Inferior parietal cortex (tissue), 1 donor: ENCODE results near the gene PDIK1L.

Experiments
- DNase-seq: peaks from one replicate; pipeline ENCODE4 v3.0.0-alpha.2; 2016; ENCODE audit errors: extremely low spot score

The PDIK1L gene

DNA sequence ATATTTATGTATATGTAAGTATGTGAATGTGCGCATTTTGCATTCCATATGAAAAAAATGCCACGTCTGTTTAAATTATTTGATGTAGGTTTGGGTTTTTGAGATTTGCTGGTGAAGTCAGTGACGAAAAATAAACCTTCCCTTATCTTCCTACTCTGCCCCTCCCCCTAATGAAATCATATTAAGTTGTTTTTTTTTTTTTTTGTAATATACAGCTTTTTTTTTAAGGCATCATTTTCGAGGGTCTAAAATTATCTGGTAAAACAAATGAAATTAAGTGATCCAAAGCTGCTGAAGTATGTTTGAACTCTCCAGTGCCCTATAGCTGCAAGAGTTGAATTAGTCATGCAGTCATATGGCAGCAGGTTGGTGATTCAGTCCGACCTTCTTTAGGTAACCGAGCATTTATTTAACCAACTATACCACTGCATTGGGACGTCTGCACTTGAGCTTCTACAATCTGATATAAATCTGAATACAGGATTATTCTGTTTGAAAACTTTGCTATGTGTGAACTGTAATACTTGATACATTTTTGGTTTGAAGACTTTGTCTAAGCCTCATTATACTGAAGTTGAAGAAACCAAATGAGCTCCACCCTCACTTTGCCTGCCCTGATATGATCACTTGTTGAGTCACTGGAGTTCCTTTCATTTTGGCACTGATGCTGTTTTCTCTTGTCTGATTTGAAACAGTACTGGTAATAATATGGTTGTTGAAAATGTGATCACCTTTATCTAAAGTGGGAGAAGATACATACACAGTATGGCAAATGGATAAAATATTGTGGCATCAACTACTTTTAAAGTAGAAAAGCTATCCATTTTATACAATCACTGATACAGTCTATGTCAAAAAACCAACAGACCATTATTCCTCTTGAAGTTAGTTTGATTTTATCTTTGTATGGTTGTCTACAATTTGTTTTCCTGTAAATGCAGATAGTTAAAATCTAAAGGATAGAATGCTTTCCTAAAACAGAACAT is 11.7 kb downstream of the PDIK1L start:
- DNase-seq = no peak

DNA sequence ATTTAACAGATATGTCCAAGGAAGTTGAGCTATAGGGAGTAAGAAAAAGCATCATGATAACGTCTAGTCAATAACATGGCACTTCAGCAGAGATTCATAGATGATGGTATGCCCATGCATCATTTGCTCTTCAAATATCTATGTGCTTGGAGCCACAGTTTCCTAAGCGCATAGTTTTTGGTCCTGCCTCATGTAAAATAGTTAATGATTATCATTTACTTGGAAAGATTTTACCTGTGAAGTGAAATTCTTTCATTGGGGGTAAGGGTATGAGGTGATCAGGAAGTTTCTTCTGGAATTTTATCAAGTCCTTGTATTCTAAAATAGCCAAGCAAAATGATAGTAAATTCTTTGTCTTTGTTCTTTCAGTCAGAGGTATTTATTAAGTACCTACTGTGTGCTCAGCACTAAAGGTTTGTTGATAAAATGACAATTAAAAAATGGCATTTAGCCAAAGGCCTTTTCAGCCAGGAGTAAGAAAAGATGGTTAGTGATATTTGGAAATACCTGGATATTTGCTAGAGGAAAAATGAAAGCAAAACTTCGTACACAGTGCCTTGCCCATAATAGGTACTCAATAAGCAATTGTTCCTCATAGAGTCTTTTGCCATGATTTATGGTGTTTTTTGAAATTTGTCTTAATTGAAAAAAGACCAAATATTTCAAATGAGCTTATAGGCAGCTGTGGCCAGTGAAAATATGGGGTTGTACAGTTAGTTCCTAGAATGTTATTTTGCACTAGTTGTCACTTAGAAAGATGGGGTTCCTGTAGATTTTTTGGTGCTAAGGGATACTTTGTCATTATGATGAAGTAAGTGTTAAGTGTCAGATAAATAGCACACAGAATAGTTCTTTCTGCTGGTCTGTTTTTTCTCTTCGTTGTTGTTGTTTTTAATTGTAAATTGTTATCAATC is 13.1 kb downstream of the PDIK1L start:
- no peak for DNase-seq

DNA sequence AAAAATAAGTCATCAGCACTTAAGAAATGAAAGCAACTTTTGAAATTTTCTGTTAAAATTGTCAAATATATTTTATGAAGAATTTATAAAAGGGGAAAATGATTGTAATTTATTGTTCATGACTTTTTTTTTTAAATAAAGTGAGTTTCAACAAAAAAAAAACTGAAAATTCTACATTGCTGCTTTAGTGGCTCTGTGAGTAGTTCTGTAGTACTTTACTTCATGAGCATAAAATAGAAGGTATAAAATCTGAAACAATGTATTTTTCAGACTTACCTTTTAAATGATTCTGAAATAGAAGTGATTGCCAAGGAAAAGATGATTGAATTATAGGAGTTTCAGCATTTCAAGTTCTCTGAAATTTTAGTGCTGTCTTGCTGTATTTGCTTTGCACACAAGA is 13.8 kb downstream of the PDIK1L start:
- DNase-seq = no peak

DNA sequence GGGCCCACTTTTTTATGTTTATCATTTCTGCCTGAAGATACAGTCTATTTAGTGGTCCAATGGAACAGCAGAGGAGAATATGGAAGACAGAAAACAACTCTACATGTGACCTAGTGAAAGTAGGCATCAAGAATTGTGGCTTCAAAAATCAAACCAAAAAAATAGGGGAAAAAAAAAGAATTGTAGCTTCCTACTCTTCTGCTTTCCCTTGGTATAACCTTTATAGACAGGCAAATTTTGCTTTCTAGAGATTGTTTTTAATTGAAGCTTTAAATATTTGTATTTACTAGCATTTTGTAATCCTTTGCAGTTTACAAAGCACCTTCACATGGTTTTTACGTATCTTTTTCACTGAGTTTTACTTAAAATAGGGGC is 14.3 kb downstream of the PDIK1L start:
- DNase-seq = no peak

DNA sequence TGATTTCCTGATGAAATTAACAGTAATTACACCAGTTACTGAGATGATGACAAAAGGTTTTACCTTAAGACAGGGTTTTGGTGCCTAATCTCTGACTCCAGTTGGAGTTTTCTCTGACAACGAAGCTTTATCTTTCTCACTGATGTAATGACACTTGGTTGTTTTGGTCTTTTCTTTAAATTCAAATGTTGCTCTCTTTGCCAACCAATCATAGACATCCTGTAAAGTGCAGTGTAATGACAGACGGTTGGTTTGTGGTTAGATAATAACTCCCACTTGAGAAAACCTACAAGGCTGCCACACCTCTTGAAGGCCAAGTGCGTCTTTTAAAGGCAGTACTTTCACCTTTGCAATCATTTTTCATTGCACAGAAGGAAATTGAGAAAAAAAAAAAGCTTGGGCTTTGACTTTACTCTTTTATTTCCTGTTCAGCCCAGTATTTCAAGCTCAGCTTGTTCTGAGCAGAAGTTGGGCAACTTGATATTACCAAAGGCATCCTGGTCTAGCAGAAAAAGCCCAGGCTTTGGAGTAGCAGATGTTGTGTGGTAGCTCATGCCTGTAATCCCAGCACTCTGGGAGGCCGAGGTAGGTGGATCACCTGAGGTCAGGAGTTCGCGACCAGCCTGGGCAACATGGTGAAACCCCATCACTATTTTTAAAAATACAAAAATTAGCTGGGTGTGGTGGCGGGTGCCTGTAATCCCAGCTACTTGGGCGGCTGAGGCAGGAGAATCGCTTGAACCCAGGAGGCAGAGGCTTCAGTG is 14.9 kb downstream of the PDIK1L start:
- DNase-seq = peak; percentile 67

DNA sequence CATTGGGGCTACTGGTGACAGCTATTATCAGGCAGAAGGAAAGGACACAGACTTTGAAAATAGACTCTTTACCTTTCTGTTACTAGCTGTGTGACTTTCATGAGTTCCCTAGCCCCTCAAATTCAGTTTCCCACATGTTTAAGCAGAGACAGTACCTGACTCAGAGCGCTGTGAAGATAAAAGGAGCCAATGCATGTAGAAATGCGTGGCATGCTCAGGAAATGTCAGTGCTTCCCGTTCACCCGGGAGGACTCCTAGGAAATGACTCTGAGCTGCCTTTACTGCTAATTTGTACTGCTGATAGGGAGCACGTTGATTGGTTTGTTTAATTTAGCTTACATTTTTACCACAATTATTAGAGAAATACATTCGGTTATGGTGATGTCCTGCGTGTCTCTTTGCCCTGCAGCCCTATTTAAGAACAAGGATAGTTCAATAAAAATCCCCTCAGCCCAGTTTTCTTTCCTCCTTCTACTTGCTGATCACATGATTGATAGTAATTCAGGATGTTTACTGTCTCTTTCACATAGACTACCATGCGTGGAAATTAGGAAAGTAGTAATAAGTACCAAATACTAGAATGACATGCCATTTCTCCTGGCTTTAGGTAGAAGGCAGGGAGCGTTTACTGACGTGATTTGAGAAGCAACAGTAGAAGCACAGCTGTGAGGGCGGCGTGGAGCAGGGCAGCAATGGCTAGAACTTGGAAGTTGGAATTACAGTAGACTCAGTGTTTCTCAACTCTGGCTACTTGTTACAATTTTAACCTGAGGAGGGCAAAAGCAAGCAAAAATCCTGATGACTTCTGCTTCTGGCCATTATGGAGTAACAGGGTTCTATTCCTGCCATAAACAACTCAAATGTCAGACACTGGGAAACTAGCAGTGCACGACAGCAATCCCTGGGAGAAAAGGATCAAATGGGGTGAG is 15.9 kb downstream of the PDIK1L start:
- no peak for DNase-seq

DNA sequence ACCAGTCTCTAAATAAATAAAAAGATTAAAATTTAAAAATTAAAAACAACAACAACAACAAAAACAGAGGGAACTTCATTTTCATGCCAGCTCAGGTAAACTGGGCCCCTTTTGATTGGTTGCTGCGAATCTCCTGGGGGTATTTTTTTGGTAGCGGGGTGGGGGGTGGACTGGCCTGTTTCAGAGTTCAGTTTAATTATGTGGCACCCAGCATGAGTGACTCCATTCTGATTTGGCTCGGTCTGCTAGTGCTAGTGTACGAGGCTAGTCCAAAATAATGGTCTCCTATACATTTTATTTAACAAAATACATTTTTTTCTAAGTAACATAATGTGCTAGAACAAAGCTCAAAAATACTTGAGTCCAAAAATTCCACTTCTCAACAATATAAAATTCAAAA is 18.2 kb downstream of the PDIK1L start:
- no peak for DNase-seq

DNA sequence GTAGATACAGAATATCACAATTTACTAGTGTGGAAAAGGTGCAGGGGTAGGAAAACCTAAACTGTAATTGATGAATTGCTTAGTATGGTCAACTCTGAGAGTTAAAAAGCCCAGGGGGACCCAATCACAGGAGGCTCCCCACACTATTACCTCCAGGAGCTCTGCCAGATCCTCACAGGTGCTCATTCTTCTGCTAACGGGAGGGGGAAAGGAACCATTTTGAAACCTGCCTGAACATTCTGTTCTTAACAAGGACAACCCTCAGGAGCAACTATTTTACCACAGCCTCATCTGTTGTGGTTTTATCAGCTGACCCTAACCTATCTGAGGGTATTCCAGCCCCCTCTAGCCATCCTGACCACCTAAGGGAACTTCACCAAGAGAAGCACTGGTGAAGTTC is 19.1 kb downstream of the PDIK1L start:
- DNase-seq = no peak

DNA sequence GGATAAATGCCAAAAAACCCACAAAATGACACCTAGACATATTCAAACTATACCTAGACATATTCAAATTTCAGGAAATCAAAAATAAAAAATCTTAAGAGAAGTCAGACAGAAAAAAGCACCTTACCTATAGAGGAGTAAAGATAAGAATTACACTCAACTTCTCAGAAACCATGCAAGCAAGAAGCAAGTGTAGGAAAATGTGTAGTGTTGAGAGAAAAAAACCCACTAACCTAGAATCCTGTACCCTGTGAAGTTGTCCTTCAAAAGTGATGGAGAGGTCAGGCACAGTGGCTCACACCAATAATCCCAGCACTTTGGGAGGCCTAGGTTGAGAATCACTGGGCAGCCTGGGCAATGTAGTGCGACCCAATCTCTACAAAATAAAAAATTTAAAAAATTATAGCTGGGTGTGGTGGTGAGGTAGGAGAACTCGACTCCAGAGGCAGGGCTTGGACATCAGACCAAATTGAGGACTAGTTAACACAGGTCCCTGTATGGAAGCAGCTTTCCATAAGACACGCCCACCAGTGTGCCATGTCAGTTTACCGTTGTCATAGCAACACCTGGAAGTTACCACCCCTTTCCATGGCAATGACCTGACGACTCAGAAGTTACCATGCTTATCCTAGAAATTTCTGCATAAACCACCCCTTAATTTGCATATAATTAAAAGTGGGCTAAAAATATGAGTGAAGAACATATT is 20.7 kb downstream of the PDIK1L start:
- no peak for DNase-seq

DNA sequence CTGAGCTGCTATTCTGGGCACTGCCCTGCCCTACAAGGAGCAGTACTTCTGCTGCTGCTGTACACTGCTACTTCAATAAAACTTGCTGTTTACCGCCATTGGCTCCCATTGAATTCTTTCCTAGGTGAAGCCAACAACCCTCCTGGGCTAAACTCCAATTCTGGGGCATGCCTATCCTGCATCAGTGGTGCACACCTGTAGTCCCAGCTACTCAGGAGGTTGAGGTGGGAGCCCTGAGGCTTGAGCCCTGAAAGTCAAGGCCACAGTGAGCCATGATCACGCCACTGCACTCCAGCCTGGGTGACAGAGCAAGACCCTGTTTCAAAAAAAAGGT is 21.2 kb downstream of the PDIK1L start:
- no peak for DNase-seq

DNA sequence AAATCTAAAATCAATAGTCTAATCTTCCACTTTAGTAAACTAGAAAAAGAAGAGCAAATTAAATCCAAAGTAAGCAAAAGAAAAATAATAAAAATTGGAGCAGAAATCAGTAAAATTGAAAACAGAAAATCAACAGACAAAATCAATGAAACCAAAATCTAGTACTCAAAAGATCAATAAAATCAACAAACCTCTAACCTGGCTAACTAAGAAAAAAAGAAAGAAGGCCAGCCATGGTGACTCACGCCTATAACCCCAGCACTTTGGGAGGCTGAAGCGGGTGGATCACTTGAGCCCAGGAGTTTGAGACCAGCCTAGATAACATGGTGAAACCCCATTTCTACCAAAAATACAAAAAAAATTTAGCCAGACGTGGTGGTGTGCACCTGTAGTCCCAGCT is 22.8 kb downstream of the PDIK1L start:
- no peak for DNase-seq

DNA sequence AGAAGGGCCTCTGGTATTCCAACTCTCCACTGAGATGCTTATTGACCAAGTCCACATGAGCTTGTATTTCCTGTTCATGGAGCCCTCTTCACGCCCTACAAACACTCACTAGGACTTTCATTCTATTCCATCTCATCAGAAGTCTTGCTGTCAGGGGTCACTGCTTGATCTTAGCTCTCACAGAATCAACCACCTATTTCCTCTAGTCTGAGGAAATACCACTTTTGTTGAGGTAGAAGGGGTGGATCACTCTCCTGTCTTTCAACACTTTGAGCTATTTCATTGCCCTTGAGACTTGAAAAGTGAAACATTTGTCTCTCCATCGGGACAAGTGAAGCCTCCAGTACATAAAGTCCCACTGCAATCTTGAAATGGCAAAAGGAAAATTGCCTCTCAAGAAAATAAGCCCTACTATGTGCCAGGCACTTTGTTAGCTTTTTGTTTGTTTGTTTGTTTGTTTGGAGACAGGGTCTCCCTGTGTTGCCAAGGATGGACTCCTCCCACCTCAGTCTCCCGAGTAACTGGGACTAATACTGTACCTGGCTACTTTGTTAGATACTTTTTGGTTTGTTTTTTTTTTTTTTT is 27.4 kb downstream of the PDIK1L start:
- no peak for DNase-seq

DNA sequence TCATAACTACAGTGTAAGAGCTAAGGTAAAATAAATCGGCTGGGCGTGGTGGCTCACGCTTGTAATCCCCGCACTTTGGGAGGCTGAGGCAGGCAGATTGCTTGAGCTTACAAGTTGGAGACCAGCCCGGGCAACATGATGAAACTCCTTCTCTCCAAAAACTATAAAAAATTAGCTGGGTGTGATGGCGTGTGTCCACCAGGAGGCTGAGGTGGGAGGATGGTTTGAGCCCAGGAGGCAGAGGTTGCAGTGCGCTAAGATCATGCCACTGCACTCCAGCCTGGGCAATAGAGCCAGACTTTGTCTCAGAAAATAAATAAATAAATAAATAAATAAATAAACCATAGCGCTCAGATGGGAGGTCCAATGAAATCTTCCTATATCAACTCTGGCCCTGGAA is 30.5 kb downstream of the PDIK1L start:
- DNase-seq = no peak

DNA sequence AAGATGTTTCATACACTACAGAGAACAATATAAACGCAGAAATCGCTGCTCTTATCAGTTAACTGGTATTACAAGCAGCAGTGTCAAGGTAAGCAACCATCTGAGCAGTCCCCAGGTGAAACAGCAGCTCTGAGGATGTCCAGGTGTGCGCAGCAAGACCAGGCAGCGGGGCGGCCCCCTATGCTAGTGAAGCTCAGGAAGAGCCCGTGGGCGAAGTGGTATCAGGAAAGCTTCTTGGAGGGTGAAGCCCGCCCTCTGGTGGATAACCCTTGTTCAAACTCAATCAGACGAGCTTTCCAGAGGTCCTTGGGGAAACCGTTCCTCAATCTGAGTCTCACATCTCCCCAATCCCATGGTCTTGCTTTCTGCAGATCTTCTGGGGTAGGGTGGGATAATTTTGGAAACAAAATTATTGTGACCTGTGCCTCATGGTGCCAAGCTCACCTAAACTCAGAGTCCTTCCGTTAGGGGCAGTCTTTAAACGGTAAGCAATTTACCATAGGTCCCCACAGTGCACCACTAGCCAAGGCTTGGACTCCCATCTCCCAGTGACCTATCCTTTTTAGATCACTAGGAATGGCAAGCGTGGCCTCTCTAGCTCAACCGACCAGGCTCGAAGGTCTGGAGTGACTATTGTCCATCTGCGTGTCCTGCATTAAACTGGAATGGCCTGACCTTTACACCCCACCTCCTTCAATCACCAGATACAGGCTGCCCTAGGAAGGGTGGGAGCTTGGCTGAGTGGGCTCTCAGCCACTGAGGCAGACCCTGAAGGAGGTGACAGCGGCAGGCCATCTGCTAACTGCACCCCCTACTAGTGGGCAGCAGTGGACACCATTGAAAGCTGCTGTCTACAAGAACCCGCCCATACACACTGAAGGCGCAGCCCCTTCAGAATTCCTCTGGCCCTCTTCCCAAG is 33.7 kb downstream of the PDIK1L start:
- DNase-seq = peak; percentile 93

DNA sequence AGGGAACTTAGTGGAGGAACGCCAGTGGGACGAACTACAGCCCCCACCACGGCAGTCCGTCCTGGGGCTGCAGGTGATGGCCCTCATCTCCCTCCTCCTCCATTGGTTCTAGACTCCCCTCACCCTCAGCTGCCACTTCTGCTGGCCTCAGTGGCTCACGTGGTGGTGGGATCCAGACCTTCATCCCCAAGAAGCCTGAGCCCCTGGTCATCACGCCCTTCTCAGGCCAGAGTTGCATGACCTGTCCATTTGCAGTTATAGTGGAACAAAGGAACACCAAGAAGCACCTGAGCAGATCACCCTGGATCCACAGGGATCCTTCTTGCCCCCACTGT is 34.3 kb downstream of the PDIK1L start:
- no peak for DNase-seq

DNA sequence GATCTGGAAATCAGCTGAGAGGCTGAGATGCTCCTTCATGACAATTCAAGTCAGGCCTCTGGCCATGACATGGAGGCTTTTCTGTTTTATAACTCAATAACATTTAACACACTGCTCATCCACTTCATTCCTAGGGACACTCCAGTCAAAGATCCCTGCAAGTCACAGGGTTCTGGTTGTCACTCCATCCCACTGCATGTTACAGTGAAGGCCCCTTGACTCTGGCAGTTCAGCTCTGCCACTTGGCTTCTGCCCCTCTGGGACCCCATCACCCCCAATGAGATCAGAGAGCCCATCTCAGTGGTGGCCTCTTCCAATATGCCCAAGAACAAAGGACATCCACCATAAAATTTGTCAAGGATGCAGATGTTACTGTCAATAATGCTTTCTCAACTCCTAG is 37.3 kb downstream of the PDIK1L start:
- no peak for DNase-seq

DNA sequence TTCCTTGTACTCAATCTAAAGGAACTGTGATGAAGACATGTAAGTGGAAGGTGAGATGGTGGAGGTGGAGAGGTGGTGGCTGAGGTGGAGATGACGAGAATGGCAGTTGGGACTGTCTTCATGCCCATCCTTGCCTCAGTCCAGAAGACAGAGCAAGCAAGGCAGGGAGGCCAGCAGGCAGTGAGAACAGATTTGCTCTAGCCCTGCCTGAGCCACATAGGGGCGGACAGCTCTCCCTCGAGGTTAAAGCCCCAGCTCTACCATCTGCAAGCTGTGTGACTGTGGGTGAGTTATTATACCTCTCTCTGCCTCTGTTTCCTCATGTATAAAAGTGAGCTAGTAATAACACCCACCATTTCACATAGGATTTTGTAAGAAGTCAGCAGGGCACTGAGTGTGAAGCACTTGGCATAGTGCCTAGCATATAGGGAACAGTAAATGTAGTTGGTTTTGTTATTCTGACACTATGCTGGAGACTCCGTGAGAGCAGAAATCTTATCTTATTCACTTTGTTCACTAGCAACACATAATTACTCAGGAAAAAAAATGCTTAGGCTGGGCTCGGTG is 42.4 kb downstream of the PDIK1L start:
- DNase-seq = no peak

DNA sequence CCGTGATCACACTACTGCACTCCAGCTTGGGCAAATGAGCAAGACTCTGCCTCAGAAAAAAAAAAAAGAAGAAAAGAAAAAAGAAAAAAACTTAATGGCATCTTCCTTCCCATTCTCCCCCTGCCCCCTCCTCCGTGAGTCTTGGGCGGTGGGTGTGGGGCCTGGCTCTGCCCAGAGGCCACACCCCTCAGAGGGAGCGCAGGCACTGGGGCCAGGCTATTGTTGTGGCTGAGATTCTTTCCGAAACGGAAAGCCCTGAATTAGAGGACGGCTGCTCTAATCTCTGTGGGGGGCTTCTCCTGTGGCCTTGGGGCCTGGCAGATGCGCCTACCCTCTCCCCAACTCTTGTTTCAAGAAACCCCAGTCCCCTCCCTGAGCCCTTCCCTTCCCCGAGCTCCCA is 43.1 kb downstream of the PDIK1L start:
- DNase-seq = no peak
